NCI-H1105 (cell line): ENCODE results near the gene MRPL48.
"Not testable (repeated sequence)": the region's sequence is repeated elsewhere in the genome, so short reads cannot be mapped to it uniquely, and the experiment has no call there.

Source experiments
- DNase-seq: peaks from one replicate; lab custom pipeline; 2025; lab: John Stamatoyannopoulos, UW

MRPL48 gene

GRCh38 chr11:73787643-73788558 is at the start of gene MRPL48:
Gene MRPL48 (plus strand): TSS chr11:73787874. CDS start chr11:73787972, 98 bp downstream.
- peak; percentile 90 for DNase-seq

- DNase-seq = no peak
These were observed 44.6 kb upstream of the MRPL48 start for GRCh38 chr11:73743045-73743444.

- DNase-seq = no peak
These were observed 41.0 kb upstream of the MRPL48 start for GRCh38 chr11:73746701-73747100.

- no peak for DNase-seq
These were observed 39.9 kb upstream of the MRPL48 start for GRCh38 chr11:73747762-73748161.

- no peak for DNase-seq
These were observed 39.4 kb upstream of the MRPL48 start for GRCh38 chr11:73748300-73748699.

GRCh38 chr11:73749118-73749517 is 38.6 kb upstream of the MRPL48 start:
- no peak for DNase-seq

GRCh38 chr11:73750228-73750627 is 37.4 kb upstream of the MRPL48 start:
- no peak for DNase-seq

- not testable (repeated sequence) for DNase-seq
These were observed 36.8 kb upstream of the MRPL48 start for GRCh38 chr11:73750862-73751261.

- no peak for DNase-seq
These were observed 35.3 kb upstream of the MRPL48 start for GRCh38 chr11:73752216-73752867.

GRCh38 chr11:73752903-73753302 is 34.8 kb upstream of the MRPL48 start:
- DNase-seq = no peak

- DNase-seq = no peak
These were observed 33.7 kb upstream of the MRPL48 start for GRCh38 chr11:73753938-73754337.

- DNase-seq = no peak
These were observed 32.0 kb upstream of the MRPL48 start for GRCh38 chr11:73755670-73756069.

GRCh38 chr11:73757598-73757997 is 30.1 kb upstream of the MRPL48 start:
- no peak for DNase-seq

GRCh38 chr11:73758451-73758850 is 29.2 kb upstream of the MRPL48 start:
- no peak for DNase-seq

GRCh38 chr11:73759610-73760134 is 28.0 kb upstream of the MRPL48 start:
- no peak for DNase-seq

- DNase-seq = no peak
These were observed 27.5 kb upstream of the MRPL48 start for GRCh38 chr11:73760135-73760678.

- DNase-seq = peak; percentile 100
These were observed 26.8 kb upstream of the MRPL48 start, which contains the start of gene RAB6A for GRCh38 chr11:73760679-73761402. Gene RAB6A (minus strand): TSS chr11:73761074. CDS start chr11:73760635, 439 bp downstream.

GRCh38 chr11:73761403-73761945 is 26.2 kb upstream of the MRPL48 start:
- DNase-seq = no peak

GRCh38 chr11:73762732-73763131 is 24.9 kb upstream of the MRPL48 start:
- DNase-seq = no peak

- DNase-seq = no peak
These were observed 20.9 kb upstream of the MRPL48 start for GRCh38 chr11:73766763-73767162.

- not testable (repeated sequence) for DNase-seq
These were observed 16.9 kb upstream of the MRPL48 start for GRCh38 chr11:73770811-73771210.
